ENCODE results near the gene PYROXD2. TPM values are rescaled to one million over a fixed set of nuclear protein-coding genes. Genes with fewer than 3 reads are reported as not detected.

The PYROXD2 gene
- total RNA-seq, 1 donor from 2014 or later = 5.5 TPM

- H3K27me3 Mint-ChIP-seq (ENCODE audit: unreplicated experiment) = peaks cover 6% of the 10 kb centered on the region
These were observed 41.1 kb upstream of the PYROXD2 start for GRCh38 chr10:98456043-98456570.

DNA sequence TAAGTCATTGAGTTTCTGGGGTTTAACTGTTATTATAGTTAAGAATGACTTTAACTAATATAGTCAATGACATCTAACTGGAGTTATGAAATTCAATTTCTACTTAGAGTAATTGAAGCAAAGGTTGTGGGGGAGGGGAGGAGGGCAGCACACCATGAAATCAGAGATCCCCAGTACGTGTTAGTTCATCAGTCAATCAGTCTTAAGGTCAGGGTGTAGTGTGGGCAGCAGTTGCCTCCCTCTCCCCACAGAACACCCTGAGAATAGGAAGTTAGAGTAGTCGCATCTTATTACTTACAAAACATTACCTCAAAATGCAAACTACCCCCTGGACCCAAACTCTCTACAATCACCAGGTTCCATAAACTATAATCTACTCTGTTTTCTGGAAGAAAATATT, 38.7 kb upstream of the PYROXD2 start:
- Mint-ChIP-seq H3K36me3 (ENCODE audit: unreplicated experiment) (no peaks in the 10 kb centered on the region), H3K27me3 (ENCODE audit: unreplicated experiment) (peaks cover 4% of the 10 kb centered on the region), H3K4me1 (ENCODE audit: low read depth, unreplicated experiment) (peaks cover 31% of the 10 kb centered on the region), H3K9me3 (ENCODE audit: unreplicated experiment) (peaks cover 7% of the 10 kb centered on the region), H3K4me3 (ENCODE audit: unreplicated experiment) (no peak overlapping the region), H3K27ac (ENCODE audit: unreplicated experiment) (no peak overlapping the region)
- TF ChIP-seq CTCF (IDR thresholded peaks at IDR 0.05; ENCODE audit: partially characterized antibody, unreplicated experiment) = no peak
- DNase-seq = no peak

More at GRCh38 chr10:98456043-98456570, 41.1 kb upstream of the PYROXD2 start:
- Mint-ChIP-seq H3K4me3 (ENCODE audit: unreplicated experiment) (no peak overlapping the region), H3K27ac (ENCODE audit: unreplicated experiment) (no peak overlapping the region), H3K9me3 (ENCODE audit: unreplicated experiment) (no peaks in the 10 kb centered on the region), H3K4me1 (ENCODE audit: low read depth, unreplicated experiment) (peaks cover 31% of the 10 kb centered on the region), H3K36me3 (ENCODE audit: unreplicated experiment) (no peaks in the 10 kb centered on the region)
- DNase-seq = no peak
- no peak for TF ChIP-seq CTCF (IDR thresholded peaks at IDR 0.05; ENCODE audit: partially characterized antibody, unreplicated experiment)

DNA sequence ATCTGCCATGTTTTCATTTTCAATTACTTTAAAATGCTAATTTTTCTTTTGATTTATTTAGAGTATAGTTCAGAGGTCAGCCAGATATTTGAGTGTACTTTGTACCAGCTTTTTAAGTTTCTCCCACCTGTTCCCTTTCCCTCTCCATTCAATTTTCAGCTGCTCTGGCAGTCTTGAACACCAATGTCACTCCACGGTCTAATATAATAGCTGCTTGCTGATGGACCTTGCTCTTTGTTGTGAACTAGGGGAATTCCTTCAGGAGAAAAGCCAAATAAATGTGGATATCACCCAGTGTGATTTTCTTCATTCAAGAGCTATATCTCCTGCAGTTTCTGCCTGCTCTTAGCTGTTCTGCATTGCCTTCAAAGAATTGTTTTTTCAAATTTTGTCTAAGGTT, 35.6 kb upstream of the PYROXD2 start:
- Mint-ChIP-seq H3K9me3 (ENCODE audit: unreplicated experiment) (peaks cover 9% of the 10 kb centered on the region), H3K36me3 (ENCODE audit: unreplicated experiment) (no peaks in the 10 kb centered on the region), H3K27ac (ENCODE audit: unreplicated experiment) (peak overlapping the region; percentile 50), H3K4me1 (ENCODE audit: low read depth, unreplicated experiment) (peaks cover 32% of the 10 kb centered on the region), H3K4me3 (ENCODE audit: unreplicated experiment) (peak overlapping the region; percentile 5), H3K27me3 (ENCODE audit: unreplicated experiment) (peaks cover 2% of the 10 kb centered on the region)
- no peak for DNase-seq
- no peak for TF ChIP-seq CTCF (IDR thresholded peaks at IDR 0.05; ENCODE audit: partially characterized antibody, unreplicated experiment)

GRCh38 chr10:98449287-98449686, 34.3 kb upstream of the PYROXD2 start:
- DNase-seq = no peak
- H3K27ac Mint-ChIP-seq (ENCODE audit: unreplicated experiment) = peak overlapping the region; percentile 44
- H3K4me3 Mint-ChIP-seq (ENCODE audit: unreplicated experiment) = no peak overlapping the region
- H3K9me3 Mint-ChIP-seq (ENCODE audit: unreplicated experiment) = peaks cover 9% of the 10 kb centered on the region
- H3K27me3 Mint-ChIP-seq (ENCODE audit: unreplicated experiment) = peaks cover 2% of the 10 kb centered on the region
- TF ChIP-seq CTCF (IDR thresholded peaks at IDR 0.05; ENCODE audit: partially characterized antibody, unreplicated experiment) = no peak
- H3K36me3 Mint-ChIP-seq (ENCODE audit: unreplicated experiment) = no peaks in the 10 kb centered on the region
- H3K4me1 Mint-ChIP-seq (ENCODE audit: low read depth, unreplicated experiment) = peaks cover 31% of the 10 kb centered on the region

DNA sequence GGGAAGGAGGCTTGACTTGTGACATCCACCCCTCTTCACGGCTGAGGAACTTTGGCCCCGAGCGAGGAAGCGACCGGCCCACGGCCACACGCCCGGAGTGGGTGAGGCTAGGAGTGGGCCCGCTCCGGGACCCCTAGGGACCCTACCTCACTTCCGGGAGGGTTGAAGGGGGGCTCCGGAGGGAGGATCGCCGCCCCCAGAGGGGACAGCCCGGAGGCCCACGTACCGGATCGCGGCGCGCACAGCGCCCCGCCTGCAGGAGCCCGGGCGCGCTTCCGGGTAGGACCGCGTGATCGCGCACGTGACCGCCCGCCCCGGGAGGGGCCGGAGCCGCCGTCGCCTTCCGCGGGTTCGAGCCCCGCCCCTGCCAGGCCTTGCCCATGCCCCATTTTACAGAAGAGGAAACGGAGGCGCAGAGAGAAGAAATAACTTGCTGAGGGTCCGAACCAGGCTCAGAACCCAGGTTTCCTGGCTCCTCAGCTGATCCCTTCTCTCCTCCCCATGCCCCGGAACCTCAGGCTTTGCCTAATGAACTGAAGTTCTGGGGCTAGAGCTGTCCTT, 31.8 kb upstream of the PYROXD2 start, which contains the start of gene HPS1:
HPS1 (minus strand) TSS at position 275 of the 561 bp plus-strand sequence. CDS start 3,695 bp downstream, outside the sequence.
- Mint-ChIP-seq H3K4me1 (ENCODE audit: low read depth, unreplicated experiment) (peaks cover 21% of the 10 kb centered on the region), H3K27ac (ENCODE audit: unreplicated experiment) (peak within 1 kb of the TSS; percentile 53), H3K9me3 (ENCODE audit: unreplicated experiment) (peaks cover 9% of the 10 kb centered on the region), H3K4me3 (ENCODE audit: unreplicated experiment) (peak within 1 kb of the TSS; percentile 77), H3K27me3 (ENCODE audit: unreplicated experiment) (peaks cover 2% of the 10 kb centered on the region), H3K36me3 (ENCODE audit: unreplicated experiment) (no peaks in the 10 kb centered on the region)
- TF ChIP-seq CTCF (IDR thresholded peaks at IDR 0.05; ENCODE audit: partially characterized antibody, unreplicated experiment) = no peak
- DNase-seq = peak; percentile 70

All from glutamatergic neuron (in vitro differentiated cells).